Lower leg skin (tissue), 3 donors: ENCODE results near the gene SCAMP5.

Experiments used
- CTCF ChIP-seq, 3 donors: fragments of 450-650 bp; IDR thresholded peaks; one replicate each; pipeline ENCODE4 v1.5.1; 2016; ENCODE audit warnings: antibody characterized with exemption in 3 of 3, mild to moderate bottlenecking in 3 of 3, moderate library complexity in 2 of 3
- POLR2A ChIP-seq, 2 donors: fragments of 450-650 bp; IDR thresholded peaks; one replicate each; pipeline ENCODE4 v1.6.1; 2016 to 2017; ENCODE audit warnings: antibody characterized with exemption in 2 of 2, mild to moderate bottlenecking in 1 of 2, moderate library complexity in 1 of 2

- no peak for TF ChIP-seq CTCF (IDR thresholded peaks at IDR 0.05)
- TF ChIP-seq POLR2A (IDR thresholded peaks at IDR 0.05) = no peak
These were observed 38.4 kb downstream of the SCAMP5 start for GRCh38 chr15:75033809-75034208.
